KOPT-K1 (cell line): ENCODE data around the gene IGHMBP2.

Source experiments
- H3K27ac ChIP-seq: fragments of 200-600 bp; sonication (generic); 2 replicates; pipeline ENCODE4 v1.5.1; 2016; ENCODE audit warnings: antibody characterized with exemption, mild to moderate bottlenecking, low read depth, low read length; ENCODE audit not compliant: poor library complexity, severe bottlenecking
- H3K36me3 ChIP-seq: fragments of 200-600 bp; sonication (generic); 2 replicates; pipeline ENCODE4 v1.5.1; 2017; ENCODE audit warnings: antibody characterized with exemption, mild to moderate bottlenecking, low read length, moderate library complexity; ENCODE audit not compliant: insufficient read depth
- H3K9me3 ChIP-seq: fragments of 200-600 bp; sonication (generic); 2 replicates; pipeline ENCODE4 v1.5.1; 2017; ENCODE audit warnings: antibody characterized with exemption, low read length, mild to moderate bottlenecking; ENCODE audit not compliant: insufficient read depth, poor library complexity, severe bottlenecking

The IGHMBP2 gene

DNA sequence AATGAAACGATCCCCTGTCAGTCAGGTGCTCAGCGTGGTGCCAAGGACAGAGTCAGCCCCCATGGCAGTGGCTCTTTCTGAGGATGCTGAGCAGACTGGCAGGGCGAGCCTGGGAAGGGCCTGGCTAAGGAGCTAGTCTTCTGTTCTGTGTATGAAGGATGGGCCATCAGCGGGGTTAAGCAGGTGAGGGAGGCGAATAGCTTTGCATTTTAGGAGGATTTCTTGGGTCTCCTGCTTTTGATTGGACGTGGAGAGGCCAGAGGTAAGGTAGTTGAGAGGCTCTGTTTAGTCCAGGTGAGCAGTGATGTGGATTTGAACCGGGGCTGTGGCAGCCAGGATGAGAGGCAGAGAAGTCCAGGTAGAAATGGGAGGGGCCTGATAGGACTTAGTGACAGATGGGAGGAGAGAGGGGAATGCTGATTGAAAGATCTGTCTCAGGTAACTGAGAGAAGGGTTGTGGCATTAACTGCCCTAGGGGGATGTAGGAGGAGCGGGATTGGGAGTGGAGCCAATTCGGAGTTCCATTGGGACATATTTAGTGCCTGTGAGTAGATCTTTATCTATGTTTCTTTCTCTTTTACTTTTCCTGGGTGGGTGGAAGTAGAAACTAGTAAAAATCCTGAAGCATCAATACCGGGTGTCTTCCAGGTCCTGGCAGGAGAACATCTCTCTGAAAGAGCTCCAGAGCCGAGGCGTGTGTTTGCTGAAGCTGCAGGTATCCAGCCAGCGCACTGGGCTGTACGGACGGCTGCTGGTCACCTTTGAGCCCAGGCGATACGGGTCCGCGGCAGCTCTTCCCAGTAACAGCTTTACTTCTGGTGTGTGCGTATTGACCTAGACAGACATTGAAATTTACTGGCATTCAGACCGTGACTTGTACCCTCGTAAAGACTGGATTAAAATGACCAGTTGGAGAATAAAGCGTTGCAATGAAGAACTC lies 2.0 kb downstream of the IGHMBP2 start:
- Histone ChIP-seq H3K36me3 (peaks cover 38% of the 10 kb centered on the region), H3K27ac (no peak overlapping the region), H3K9me3 (no peaks in the 10 kb centered on the region)

DNA sequence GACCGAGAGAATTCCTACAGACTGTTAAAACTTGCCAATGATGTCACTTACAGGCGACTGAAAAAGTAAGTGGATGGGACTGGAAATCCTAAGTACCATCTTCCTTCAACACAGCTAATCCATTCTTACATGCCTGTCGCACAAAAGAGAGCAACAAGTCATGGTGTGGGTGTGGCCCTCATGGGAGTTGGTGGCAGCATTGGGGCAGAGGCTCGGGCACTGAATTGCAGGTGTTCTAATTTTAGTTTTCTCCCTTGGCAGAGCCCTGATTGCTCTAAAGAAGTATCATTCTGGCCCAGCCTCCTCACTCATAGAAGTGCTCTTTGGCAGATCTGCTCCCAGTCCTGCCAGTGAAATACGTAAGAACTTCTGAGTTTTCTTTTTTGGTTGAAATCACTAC lies 4.6 kb downstream of the IGHMBP2 start:
- Histone ChIP-seq H3K27ac (no peak overlapping the region), H3K36me3 (peaks cover 59% of the 10 kb centered on the region), H3K9me3 (no peaks in the 10 kb centered on the region)

DNA sequence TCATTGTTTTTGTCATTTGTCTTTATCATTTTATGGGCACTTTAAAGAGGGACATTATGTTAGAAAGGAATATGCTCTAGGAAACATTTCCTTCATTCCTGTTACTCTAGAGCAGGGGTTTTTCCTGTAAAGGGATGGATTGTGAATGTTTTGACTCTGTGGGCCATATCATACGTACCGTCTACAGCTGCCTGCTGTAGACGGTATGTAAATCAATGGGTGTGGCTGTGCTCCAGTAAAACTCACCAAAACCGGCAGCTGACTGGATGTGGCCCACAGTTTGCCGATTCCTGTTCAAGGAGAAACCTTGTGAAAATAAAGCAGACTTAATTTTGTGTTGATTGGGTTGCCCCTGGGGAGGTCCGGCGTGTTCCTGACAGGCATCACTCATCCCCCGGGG lies 7.3 kb downstream of the IGHMBP2 start:
- Histone ChIP-seq H3K9me3 (no peaks in the 10 kb centered on the region), H3K36me3 (peaks cover 85% of the 10 kb centered on the region)

DNA sequence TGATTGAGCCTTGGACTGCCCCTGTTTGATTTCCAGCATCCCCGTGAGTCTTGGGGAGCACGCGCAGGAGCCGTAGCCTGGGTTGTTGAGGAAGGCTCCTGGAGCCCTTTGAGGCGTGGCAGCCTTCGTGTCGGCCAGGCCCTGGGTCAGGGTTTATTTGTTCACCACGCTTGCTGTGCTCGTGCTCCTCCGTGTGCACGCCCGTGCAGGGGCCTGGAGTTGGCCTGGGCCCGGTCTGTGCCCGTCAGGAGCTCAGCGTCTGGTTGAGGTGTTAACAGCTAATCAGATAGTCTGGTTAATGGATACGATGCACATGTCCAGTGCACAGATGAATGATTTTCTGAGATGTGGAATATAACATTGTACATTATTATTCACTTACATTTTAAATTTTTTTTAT lies 8.0 kb downstream of the IGHMBP2 start:
- H3K27ac ChIP-seq, result no peak overlapping the region
- no peaks in the 10 kb centered on the region for H3K9me3 ChIP-seq
- peaks cover 92% of the 10 kb centered on the region for H3K36me3 ChIP-seq

More for the DNA sequence above, 7.3 kb downstream of the IGHMBP2 start:
- H3K27ac ChIP-seq, result no peak overlapping the region

DNA sequence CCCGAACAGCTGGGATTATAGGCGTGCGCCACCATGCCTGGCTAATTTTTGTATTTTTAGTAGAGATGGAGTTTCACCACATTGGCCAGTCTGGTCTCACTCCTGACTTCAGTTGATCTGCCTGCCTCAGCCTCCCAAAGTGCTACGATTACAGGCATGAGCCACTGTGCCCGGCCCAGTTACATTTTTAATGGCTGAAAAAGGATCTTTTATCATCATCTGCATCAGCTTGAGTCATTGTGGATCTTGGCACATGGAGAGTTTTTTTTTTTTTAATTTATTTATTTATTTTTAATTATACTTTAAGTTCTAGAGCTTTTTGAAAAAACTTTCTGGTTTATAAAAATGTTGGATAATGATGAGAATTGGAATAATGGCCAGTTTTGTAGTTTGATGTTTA lies 8.6 kb downstream of the IGHMBP2 start:
- Histone ChIP-seq H3K36me3 (peaks cover 92% of the 10 kb centered on the region), H3K27ac (no peak overlapping the region), H3K9me3 (no peaks in the 10 kb centered on the region)

DNA sequence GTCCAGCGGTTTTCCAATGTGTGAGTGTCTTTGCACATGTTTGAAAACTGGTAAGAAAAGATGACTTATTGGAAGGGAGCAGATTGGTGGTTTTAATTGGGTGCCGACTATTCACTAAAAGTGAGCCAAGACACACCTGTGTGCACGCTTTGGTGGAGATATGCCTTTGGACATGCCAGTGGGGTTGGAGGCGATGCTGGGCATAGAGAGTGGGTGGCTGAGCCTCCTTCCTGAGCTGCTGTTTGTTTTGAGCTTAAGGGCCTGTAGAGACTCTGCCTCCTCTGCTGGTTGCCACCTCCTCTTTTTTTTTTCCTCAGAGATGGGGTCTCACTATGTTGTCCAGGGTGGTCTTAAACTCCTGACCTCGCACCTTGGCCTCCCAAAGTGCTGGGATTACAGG lies 9.5 kb downstream of the IGHMBP2 start:
- no peak overlapping the region for H3K27ac ChIP-seq
- H3K36me3 ChIP-seq, result peaks cover 93% of the 10 kb centered on the region
- no peaks in the 10 kb centered on the region for H3K9me3 ChIP-seq

GRCh38 chr11:68914761-68915160 lies 11.1 kb downstream of the IGHMBP2 start:
- Histone ChIP-seq H3K36me3 (peaks cover 95% of the 10 kb centered on the region), H3K9me3 (no peaks in the 10 kb centered on the region), H3K27ac (no peak overlapping the region)

DNA sequence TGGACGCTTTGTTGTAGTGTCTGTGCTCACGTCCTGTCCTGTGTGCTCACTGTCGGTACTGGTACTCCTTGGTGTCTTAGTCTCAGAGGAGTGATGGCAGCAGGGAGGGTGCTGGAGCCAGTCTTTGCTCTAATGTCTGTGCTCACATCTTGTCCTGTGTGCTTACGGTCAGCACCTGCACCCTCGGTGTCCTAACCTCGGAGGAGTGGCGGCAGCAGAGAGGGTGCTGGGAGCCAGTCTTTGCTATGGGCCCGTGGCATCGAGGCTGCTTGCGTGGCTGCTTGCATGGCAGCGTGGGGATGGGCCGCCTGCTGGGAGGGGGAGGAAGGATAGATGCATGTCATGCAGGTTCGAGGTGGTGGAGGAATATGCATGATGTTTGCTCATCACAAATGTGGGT lies 12.7 kb downstream of the IGHMBP2 start:
- Histone ChIP-seq H3K27ac (no peak overlapping the region), H3K9me3 (no peaks in the 10 kb centered on the region), H3K36me3 (peaks cover 93% of the 10 kb centered on the region)

GRCh38 chr11:68923614-68924013 lies 19.9 kb downstream of the IGHMBP2 start:
- Histone ChIP-seq H3K9me3 (peaks cover 35% of the 10 kb centered on the region), H3K36me3 (peaks cover 98% of the 10 kb centered on the region), H3K27ac (no peak overlapping the region)

- Histone ChIP-seq H3K36me3 (peaks cover 98% of the 10 kb centered on the region), H3K9me3 (peaks cover 35% of the 10 kb centered on the region), H3K27ac (no peak overlapping the region)
These were observed 20.6 kb downstream of the IGHMBP2 start for GRCh38 chr11:68924073-68924925.

- H3K9me3 ChIP-seq, result peaks cover 35% of the 10 kb centered on the region
- peaks cover 98% of the 10 kb centered on the region for H3K36me3 ChIP-seq
- no peak overlapping the region for H3K27ac ChIP-seq
These were observed 21.9 kb downstream of the IGHMBP2 start for GRCh38 chr11:68925611-68926010.

- Histone ChIP-seq H3K27ac (no peak overlapping the region), H3K36me3 (peaks cover 88% of the 10 kb centered on the region), H3K9me3 (peaks cover 35% of the 10 kb centered on the region)
These were observed 23.8 kb downstream of the IGHMBP2 start for GRCh38 chr11:68927280-68928135.

DNA sequence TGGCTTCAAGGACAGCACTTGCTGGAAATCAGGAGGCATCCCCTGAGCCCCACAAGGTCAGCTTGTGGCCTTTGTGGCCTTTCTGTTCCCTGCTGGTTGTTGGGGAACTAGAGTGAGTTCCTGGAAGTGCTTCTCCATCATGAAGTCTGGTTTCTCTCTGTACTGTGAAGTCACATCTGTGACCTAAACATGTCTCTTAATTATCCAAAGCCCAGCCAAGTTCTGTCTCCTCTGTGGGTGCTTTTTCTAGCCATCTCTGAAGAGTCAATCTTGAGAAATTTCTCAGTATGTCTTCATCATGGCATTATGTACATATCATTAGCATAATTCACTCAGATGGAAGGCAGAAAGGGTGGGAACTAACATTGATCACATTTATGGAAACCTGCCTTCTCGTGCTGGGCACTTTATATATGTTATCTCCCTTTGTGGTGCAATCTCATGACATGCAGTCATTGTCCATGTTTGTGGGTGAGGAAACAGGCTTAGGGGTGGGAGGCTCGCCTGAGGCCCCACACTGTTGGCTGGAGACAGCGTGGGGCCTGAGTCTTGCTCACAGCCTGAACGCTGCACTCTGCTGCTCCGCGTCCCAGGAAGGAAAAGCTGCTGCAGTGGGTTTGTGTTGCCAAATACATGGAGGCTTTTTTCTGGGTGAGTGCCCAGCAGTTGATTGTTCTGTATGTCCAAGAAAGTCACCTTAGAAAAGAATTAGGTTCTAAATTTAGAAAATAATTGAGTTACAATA lies 24.6 kb downstream of the IGHMBP2 start:
- Histone ChIP-seq H3K36me3 (peaks cover 88% of the 10 kb centered on the region), H3K27ac (no peak overlapping the region), H3K9me3 (peaks cover 35% of the 10 kb centered on the region)

- Histone ChIP-seq H3K9me3 (peaks cover 28% of the 10 kb centered on the region), H3K27ac (no peak overlapping the region), H3K36me3 (peaks cover 87% of the 10 kb centered on the region)
These were observed 25.4 kb downstream of the IGHMBP2 start for GRCh38 chr11:68929135-68929534.
